ENCODE data around the gene SLC9C1. TPM values are rescaled to one million over a fixed set of nuclear protein-coding genes. Genes with fewer than 3 reads are reported as not detected.

Gene SLC9C1
- total RNA-seq = not detected in 2 replicates

GRCh38 chr3:112293368-112294321, at the start of gene SLC9C1:
Gene SLC9C1, minus strand, starts transcription at chr3:112294216. Its CDS starts 7,425 bp downstream, at chr3:112286791.

GRCh38 chr3:112333002-112333380, 39.0 kb upstream of the SLC9C1 start, which contains the start of gene CD200:
Gene CD200, plus strand, starts transcription at chr3:112333156. Its CDS starts 57 bp downstream, at chr3:112333213.

GRCh38 chr3:112132975-112133448, 161.0 kb downstream of the SLC9C1 start, which contains the start of gene GCSAM:
Gene GCSAM, minus strand, starts transcription at chr3:112133248. Its CDS starts 128 bp downstream, at chr3:112133120.

Other genes starting within 250 kb of the SLC9C1 start
- gene C3orf52, start 207.8 kb downstream of the SLC9C1 start, total RNA-seq = 1.5 and 1.8 TPM in 2 replicates
- gene GCSAM, start 161.0 kb downstream of the SLC9C1 start, total RNA-seq = not detected in 2 replicates
- gene CD200, start 38.9 kb upstream of the SLC9C1 start, total RNA-seq = not detected in 2 replicates
- gene BTLA, start 205.3 kb upstream of the SLC9C1 start, total RNA-seq = under 0.01 TPM in 1 of 2 replicates, not detected in the other

Data from smooth muscle cell of trachea (primary cell).